Measurements from ENCODE around the gene PPM1E. TPM values are rescaled to one million over a fixed set of nuclear protein-coding genes. Genes with fewer than 3 reads are reported as not detected.

PPM1E gene
- total RNA-seq, 2 donors from 2014 or later = 0.05 to 0.32 TPM

GRCh38 chr17:58783380-58783779, 27.7 kb downstream of the PPM1E start:
- DNase-seq = no peak
- Histone ChIP-seq H3K9ac (ENCODE audit: low read depth in 2 of 2, low read length in 2 of 2) (no peak overlapping the region), H3K27me3 (no peaks in the 10 kb centered on the region), H3K4me1 (no peaks in the 10 kb centered on the region), H3K9me3 (no peaks in the 10 kb centered on the region), H3K36me3 (no peaks in the 10 kb centered on the region), H3K27ac (no peak overlapping the region), H3K4me3 (no peak overlapping the region)
- intact Hi-C loops (cut with DNase I) = no loop called here
- TF ChIP-seq CTCF (IDR thresholded peaks at IDR 0.05) = no peak

- H3K36me3 ChIP-seq = no peaks in the 10 kb centered on the region
- no peak overlapping the region for H3K27ac ChIP-seq
- H3K27me3 ChIP-seq = no peaks in the 10 kb centered on the region
- H3K9me3 ChIP-seq = no peaks in the 10 kb centered on the region
- no peak for DNase-seq
- H3K4me3 ChIP-seq = no peak overlapping the region
- no peaks in the 10 kb centered on the region for H3K4me1 ChIP-seq
- no peak for TF ChIP-seq CTCF (IDR thresholded peaks at IDR 0.05)
- H3K9ac ChIP-seq (ENCODE audit: low read depth in 2 of 2, low read length in 2 of 2) = no peak overlapping the region
- intact Hi-C loops (cut with DNase I) = no loop called here
Measured at GRCh38 chr17:58785097-58785496, 29.4 kb downstream of the PPM1E start.

GRCh38 chr17:58786586-58787295, 31.1 kb downstream of the PPM1E start:
- no peak for DNase-seq
- no peaks in the 10 kb centered on the region for H3K9me3 ChIP-seq
- no peaks in the 10 kb centered on the region for H3K4me1 ChIP-seq
- H3K9ac ChIP-seq (ENCODE audit: low read depth in 2 of 2, low read length in 2 of 2) = no peak overlapping the region
- H3K27ac ChIP-seq = no peak overlapping the region
- no peaks in the 10 kb centered on the region for H3K27me3 ChIP-seq
- intact Hi-C loops (cut with DNase I) = no loop called here
- no peak for TF ChIP-seq CTCF (IDR thresholded peaks at IDR 0.05)
- no peaks in the 10 kb centered on the region for H3K36me3 ChIP-seq
- no peak overlapping the region for H3K4me3 ChIP-seq

- Histone ChIP-seq H3K4me1 (no peaks in the 10 kb centered on the region), H3K4me3 (no peak overlapping the region), H3K27ac (no peak overlapping the region), H3K27me3 (no peaks in the 10 kb centered on the region), H3K9ac (ENCODE audit: low read depth in 2 of 2, low read length in 2 of 2) (no peak overlapping the region), H3K36me3 (no peaks in the 10 kb centered on the region), H3K9me3 (no peaks in the 10 kb centered on the region)
- TF ChIP-seq CTCF (IDR thresholded peaks at IDR 0.05) = no peak
- DNase-seq = no peak
- intact Hi-C loops (cut with DNase I) = no loop called here
Measured at GRCh38 chr17:58788199-58788598, 32.5 kb downstream of the PPM1E start.

- intact Hi-C loops (cut with DNase I) = no loop called here
- no peak overlapping the region for H3K4me3 ChIP-seq
- no peak overlapping the region for H3K9ac ChIP-seq (ENCODE audit: low read depth in 2 of 2, low read length in 2 of 2)
- no peak overlapping the region for H3K27ac ChIP-seq
- no peak for DNase-seq
- H3K9me3 ChIP-seq = no peaks in the 10 kb centered on the region
- no peaks in the 10 kb centered on the region for H3K27me3 ChIP-seq
- H3K4me1 ChIP-seq = no peaks in the 10 kb centered on the region
- no peaks in the 10 kb centered on the region for H3K36me3 ChIP-seq
- no peak for TF ChIP-seq CTCF (IDR thresholded peaks at IDR 0.05)
Measured at GRCh38 chr17:58789160-58789559, 33.5 kb downstream of the PPM1E start.

Data from colonic mucosa (tissue), 4 donors.